G401.6 (cell line): ENCODE data around the gene CDC42BPB.

Experiments used
- FAIRE-seq: peaks from 2 replicates; lab custom pipeline; 2012; peaks lifted over from hg19 to GRCh38; lab: Jason Lieb, UNC

The CDC42BPB gene

DNA sequence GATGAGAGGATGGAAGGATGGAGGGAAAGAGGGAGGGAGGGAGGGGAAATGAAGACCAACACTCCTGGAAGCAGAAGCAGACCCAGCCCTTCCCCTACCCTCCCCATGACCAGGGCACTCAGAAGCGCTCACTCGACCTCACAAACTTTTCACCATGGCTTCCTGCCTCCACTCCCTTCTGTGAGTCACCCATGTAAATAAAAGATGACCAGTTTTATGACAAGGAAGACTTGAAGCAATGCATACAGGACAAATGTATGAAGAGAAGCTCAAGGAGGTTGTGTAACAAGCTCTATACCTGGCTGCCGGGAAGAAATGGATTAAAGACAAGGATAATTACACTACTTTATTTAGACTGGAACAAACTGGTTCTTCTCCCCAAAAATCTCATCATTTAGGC is 63.8 kb downstream of the CDC42BPB start:
- no peak for FAIRE-seq

DNA sequence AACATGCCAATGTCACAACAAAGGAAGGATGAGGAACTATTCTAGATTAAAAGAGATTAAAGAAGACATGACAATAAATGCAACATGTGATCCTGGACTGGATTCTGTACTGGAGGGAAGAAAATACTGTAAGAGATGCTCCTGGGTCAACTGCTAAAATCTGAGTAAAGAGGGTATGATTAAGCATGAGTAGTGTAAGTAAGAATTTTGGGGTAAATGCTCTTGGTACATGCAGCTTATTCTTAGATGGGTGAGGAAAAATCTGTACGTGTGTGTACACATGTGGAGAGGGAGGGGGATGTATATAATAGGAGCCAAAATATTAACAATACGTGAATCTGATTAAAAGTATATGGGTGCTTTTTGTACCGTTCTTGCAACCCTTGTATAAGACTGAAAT is 66.0 kb downstream of the CDC42BPB start:
- no peak for FAIRE-seq

DNA sequence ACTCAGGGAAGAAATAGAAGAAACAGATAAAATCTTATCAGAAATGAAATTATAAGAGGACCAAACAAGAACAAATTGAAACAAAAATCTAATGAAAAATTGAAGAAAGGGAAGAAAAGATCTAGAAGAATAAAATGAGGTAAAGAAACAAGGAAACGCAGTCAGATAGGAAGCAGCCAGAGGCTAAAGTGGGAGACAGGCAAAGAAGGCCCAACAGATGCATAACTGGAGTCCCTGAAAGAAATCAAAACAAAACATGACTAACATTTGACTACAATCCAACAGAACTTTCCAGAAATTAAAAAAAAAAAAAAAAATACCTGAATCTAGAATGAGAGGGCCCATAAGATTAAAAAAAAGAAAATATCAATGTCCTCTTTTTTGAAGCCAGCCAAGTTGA is 69.3 kb downstream of the CDC42BPB start:
- no peak for FAIRE-seq

DNA sequence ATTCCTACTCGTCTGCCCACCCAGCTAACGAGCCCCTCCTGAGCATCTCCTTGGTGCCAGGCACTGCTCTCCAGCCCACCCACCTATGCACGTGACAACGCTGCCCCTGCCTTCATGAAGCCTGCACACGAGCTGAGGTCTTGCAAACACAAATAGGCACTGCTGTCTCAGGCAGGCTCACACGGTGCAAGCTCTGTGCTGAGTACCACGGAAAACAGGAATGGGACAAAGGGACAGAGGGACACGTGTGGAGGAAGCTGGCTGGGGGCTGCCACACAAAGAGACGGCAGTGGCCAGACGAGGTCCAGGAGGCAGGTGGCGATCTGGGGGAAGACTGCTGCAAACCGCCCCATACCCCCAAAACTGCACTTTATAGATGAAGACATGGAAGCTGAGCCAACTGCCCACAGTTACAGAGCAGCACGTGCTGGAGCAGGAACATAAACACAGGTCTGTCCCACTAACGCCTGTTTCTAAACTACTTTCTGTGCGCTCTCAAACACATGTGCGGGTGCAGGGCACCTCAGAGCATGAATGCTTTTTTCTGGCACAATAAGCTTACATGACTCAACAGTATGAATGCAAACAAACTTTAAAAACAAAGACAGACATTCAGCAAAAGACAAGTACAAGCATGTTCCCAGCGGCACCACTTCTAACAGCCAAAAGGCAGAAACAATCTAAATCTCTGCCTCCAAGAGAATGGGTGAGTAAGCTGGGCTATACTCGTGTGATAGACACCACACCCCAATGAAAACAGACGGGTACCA is 70.4 kb downstream of the CDC42BPB start:
- no peak for FAIRE-seq

DNA sequence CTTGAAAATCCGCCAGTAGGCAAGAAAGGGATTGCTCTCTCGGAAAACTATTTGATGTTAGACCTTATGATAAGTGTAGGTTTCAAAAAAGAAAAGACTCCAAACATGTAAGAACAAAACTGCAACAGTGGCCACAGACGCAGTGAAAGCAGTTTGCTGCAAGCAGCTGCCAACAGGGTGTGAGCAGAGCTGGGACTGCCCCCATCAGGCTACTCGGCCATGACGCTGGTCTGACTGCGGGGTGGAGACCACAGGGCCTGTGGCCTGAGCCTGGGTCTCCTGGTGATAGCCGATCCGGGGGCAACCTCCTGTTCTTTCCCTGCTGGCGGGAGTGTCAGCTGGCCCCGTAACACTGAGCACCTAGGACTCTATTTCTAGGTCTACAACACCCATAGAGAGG is 71.7 kb downstream of the CDC42BPB start:
- no peak for FAIRE-seq

DNA sequence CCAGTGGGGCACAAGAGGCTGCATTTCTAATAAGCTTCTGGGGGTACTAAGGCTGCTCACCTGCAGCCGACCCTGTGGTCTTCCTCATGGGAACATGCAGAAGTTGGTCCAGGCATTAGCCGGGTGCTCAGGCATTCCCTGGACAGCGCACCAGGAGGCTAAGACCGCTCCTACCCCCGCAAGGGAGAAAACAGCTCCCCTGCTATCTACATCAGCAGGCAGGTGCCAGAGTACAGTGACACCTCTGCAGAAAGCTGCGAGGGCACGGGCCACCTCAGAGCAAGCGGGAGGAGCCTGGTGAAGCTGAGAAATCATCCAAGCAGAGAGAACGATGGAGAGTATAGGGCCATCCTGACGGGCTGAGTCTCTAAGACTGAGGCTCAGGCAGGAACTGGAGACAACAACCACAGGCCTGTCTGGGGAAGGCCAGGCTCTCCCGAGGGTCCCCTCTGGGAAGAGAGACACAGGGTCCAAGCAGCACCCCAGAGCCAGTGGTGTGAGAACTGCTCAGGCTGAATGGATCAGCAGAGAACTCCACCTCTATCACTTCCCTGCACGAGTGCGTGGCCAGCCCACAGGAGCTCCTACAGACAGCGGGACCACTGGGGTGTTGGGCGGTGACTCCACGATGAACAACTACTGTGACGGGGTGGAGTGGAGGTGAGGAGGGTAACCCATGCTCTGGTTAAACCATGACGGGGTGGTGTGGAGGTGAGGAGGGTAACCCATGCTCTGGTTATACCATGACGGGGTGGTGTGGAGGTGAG is 72.8 kb downstream of the CDC42BPB start:
- FAIRE-seq = no peak

DNA sequence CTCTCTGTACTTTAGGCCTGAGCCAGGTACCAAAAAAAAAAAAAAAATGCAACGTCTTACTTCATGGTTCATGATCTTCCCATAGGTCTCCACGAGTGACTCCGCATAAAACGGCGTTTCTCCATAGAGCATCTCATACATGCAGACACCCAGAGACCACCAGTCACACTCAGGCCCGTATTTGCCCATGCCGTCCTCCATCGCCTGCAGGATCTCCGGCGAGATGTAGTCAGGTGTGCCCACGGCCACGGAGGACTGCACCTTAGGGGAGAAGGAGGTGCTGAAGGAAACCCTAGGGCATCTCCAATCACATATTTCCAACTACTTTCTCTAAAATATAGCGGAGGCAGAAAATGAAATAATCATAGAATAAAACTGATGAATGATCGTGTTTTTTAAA is 73.9 kb downstream of the CDC42BPB start:
- no peak for FAIRE-seq

DNA sequence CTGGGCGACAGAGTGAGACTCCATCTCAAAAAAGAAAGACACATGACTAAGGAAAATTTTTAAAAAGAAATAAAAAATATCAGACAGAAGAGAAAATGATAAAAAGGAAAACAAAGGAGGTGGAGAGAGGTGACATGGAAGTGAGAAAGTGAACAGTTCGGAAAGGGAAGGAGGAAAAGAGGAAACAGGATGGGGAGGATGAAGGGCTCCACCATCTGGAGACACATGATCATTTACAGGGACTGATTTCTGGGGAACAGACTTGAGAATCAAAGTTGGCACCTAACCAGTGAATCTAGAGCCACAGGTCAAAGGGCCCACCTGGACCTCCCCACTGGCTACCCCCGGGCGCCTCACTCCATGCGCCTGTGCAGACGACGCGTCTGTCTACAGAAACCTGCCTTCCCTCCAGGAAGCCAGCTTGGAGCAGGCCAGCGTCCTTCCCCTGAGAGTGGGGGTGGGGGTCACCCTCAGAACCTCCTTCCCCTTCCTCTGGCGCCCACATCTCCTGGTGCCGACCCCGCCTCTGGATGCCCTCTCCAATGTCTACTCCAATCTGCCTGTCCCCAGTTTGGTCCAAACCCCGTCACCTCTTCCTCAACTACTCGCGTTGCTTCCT is 74.4 kb downstream of the CDC42BPB start:
- FAIRE-seq = no peak

DNA sequence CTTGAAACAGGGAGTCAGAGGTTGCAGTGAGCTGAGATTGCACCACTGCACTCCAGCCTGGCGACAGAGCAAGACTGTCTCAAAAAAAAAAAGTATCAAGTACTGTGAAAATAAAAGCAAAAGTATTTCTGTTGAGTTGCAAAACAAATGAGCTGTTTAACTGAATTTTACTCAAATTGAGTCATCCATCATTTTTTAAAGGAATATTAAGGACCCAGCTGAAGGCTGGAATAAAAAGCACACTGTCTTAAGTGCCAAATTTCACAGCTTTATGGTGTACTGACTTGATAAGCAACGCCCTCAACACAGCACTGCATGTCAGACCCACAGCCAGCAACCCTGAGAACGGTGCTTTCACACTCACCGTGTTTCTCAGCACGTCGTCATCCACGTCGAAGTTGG is 76.9 kb downstream of the CDC42BPB start:
- FAIRE-seq = no peak

DNA sequence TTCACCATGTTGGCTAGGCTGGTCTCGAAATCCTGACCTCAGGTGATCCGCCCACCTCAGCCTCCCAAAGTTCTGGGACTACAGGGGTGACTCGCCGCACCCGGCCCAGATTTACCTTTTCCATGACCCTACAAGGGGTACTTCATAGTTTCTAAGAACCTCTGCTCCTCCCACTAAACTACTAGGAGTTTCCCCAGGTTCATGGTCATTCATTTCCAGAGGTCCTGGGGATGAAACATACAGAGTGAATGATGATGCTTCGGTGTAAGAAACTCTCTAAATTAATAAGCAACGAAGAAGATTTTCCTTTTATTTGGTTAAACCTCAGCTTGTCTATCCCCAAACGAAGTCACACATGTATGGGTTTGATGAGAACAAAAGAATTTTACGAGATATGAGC is 77.9 kb downstream of the CDC42BPB start:
- FAIRE-seq = no peak

DNA sequence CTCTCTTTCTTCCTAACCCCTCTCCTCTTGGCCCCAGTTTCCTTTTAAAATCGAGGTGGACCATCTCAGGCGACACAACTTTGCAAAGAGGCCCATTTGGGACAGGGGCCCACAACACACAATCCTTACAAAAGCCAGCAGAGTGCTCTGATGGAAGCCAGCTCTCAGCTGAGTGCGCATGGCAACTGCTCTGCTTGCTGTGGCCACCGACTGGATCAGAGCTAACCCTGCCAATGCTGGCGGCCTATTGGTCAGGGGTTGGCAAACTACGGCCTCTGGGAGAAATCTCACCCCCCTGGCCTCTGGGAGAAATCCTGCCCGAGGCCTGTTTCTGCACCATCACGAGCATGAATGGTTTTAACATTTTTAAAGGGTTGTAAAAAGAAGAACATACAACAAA is 79.9 kb downstream of the CDC42BPB start:
- no peak for FAIRE-seq

DNA sequence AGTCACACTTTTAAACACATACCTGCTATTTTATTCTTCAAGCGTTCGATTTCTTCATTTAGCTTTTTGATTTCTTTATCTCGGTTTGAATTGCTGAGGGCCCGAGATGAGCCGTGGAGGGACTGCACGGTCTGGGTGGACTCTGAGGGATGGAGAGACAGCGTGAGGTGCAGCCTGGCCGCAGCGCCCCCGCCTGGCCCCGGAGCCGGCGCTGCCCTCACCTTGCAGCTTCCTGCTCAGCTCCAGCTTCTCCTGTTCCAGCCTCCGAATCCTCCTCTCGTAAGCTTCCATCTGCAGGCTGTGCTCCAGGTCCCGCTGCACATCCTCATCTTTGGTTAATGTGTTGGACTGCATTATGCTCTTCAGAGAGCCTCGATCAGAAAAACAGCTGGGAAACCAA is 81.7 kb downstream of the CDC42BPB start:
- no peak for FAIRE-seq

DNA sequence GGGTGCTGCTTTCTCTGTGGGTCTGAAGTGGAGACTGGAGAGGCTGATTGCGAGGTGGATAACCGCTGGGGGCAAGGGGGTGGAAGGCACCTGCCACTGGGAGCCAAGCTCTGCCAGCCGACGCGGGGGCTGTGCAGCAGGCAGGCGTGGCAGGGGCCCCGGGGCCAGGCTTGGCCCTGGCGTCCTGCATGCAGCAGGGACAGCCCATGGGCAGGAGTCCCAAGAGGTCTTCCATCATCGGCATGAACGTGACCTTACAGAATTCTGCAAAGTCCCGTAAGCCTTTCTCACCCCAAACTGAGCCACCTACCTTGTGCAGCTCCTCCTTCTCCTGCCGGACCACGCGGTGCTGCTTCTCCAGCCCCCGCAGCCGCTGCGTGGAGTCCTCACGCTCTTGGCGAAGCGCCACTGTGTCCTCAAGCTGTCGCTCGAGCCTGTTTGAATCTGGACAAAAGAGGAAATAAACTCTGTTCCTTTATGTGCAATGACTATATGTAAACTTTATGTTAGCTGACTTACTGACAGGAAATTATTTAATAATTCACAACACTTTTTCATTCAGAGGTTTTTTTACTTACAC is 83.6 kb downstream of the CDC42BPB start:
- FAIRE-seq = no peak

DNA sequence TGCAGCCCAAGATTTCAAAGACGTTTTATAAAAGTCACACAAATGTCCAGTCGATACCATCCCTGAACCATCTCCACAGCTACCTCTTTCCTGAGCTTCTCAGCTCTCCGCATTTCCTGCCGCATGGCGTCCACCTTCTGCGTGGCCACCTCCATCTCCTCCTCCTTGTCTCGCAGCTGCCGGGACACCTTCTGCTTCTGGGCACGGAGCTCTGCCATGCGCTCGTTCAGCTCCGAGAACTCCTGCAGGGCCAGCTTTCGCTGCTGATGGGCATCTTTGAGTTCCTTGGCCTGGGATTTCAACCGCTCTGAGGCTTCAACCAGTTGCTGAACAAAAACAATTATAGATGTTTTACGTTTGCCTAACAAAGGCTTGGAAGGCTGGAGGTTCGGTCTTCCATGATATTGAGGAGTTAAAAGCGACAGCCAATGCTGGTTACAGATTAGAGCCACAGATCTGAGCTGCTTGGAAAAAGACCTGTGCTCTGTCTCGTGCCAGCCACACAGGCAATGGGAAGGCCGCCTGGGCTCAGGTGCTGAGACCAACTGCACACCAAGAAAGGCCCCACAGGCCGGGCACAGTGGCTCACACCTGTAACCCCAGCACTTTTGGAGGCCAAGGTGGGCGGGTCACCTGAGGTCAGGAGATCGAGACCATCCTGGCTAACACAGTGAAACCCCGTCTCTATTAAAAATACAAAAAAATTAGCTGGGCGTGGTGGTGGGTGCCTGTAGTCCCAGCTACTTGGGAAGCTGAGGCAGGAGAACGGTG is 85.3 kb downstream of the CDC42BPB start:
- no peak for FAIRE-seq

DNA sequence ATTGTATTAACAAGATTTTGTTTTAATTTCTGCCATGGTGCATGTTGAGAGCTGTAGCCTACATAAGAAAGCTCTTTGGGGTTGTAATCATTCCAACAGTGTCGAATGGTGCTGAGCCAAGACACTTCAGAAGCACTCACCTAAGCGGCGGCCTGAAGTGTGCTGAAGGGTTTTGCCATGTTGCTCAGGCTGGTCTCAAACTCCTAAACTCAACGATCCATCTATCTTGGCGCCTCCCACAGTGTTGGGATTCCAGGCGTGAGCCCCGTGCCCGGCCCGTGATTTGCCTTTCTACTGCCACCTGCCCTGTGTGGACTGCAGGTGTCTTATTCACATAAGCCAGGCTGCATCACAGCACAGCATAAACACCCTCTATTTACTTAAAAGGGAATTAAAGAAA is 86.0 kb downstream of the CDC42BPB start:
- FAIRE-seq = no peak

DNA sequence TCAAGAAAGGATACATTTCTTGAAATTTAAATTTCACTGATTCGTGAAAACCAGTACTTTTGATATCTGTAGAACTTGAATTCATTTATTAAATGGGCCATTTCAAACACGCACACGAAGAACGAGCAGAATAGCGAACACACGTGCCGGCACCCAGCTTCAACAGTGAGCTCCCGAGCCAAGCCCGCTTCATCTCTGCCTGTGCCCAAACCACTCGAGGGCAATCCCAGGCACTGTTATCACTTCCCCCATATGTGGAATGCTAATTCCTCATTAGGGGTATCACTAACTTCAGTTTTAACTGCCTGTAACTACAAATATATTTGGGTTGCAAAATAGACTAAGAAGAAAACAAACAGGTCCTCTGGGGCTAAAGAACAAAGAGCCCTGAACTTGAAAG is 86.9 kb downstream of the CDC42BPB start:
- no peak for FAIRE-seq

DNA sequence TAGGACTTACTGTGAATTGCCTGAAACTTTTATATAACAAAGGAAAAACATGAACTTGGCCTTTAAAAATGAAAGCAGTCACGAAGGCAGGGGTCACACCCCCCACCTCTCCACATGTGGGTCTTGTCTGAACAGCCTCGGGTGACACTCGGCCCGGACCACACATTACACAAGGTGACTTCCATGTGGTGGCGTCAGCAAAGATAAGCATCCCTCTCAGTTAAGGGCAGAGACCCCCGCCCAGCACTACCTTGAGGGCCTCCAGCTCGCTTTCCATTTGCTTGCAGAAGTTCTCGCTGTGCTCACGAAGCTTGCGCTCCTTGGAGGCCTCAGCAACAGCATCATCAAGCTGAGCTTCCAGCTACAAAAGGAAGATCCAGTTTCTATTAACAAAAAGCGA is 87.4 kb downstream of the CDC42BPB start:
- no peak for FAIRE-seq

DNA sequence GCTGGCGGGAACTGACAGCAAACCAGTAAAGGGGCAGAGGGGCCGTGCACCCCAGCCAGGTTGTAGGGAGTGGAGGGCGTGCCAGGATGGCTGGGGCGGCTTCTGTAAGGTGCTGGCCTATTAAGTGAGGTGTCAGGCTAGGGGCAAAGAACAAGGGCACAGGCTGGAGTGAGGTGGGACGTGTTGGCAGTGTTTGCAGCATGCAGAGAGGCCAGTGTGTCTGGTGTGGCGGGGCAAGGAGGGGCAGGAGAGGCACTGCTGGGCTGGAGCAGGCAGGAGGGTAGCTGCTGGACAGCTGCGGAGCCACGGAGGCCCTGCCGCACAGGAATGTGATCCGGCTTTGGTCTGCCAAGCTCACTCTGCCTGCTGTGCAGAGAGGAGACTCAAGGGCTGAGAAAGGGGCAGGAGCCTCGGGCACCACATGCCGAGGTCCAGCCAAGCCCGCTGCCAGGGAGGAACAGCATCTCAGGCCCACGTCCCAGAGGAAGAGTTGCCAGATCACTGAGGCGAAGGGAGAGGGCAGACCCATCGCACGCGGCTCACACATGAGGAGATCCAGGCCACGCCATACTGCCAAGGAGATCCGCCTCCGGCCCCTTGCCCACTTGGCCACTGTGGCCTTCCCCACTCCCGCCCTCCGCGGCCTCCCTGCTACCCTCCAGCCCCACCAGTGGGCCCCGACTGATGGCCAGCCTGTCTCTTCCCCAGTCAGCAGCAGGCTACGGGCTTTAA is 88.1 kb downstream of the CDC42BPB start:
- no peak for FAIRE-seq

DNA sequence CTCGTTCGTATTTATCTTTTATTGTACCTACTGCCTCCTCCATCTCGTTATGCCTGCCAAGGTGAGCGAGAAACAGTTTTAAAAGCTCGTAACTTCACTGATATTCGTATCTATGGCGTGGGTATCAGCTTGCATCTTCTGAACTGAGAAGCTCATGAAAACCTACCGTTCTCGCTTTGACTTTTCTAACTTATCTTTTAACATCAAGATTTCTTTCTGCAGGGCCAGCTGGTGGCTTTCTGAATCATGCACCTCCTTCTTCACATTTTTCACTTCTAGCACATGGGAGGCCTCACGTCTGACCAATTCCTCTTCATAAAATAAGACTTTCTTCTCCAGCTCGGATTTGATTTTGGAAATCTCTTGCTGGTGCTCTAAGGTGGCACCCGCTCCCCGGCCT is 89.0 kb downstream of the CDC42BPB start:
- no peak for FAIRE-seq

DNA sequence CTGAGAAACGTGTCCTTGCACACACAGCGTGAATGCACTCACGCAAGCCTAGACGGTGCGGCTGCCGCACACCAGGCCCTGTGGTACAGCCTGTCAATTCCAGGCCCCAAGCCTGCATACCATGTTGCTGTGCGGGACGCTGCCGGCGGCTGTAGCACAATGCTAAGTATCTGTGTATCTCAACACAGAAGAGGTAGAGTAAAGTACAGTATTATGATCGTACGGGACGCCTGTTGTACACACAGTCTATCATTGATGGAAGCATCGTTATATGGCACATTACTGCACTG is 89.9 kb downstream of the CDC42BPB start:
- no peak for FAIRE-seq

DNA sequence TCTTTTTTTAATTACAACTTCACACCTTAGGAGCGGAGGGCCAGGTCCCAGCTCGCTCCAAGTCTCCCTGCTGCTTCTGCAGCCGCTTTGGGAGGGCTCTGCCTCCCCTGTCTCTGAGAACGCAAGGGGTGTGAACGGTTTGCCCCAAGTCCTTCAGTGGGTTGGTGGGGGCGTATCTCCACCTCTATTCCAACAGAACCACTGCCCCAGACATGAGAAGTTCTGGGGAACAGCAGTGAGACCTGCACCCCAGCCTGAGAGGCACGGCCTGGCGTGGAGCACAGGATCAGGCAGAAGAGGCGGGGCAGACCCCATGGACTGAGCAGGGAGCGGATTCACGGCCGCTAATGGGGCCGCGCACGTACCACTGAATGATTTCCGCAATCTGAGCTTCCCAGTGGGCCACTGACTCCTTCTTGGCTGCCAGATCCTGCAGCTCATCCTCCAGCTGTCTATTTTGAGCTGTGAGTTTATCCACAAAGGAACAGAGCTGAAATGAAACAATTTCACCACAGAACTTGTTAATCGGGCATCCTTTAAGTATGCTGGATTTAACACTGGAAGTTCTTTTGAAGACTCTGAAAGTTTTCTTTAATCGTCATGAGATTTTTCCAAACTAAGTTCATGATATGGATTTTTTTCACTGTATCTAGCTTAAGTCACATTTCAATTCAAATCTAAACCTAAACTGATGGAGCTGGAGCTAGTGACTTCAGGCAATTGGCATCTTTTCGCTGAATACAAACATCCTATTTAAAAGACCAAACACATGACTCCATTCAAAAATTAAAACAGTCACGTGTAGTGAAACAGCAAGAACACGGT is 90.5 kb downstream of the CDC42BPB start:
- FAIRE-seq = no peak
